Esophagus muscularis mucosa (tissue), 4 donors: ENCODE measurements around the gene LRRC26. TPM values are rescaled to one million over a fixed set of nuclear protein-coding genes. Genes with fewer than 3 reads are reported as not detected.

Experiments
- DNase-seq: peaks from one replicate; pipeline ENCODE4 v3.0.0-alpha.2; 2017; ENCODE audit errors: extremely low spot score
- H3K27ac ChIP-seq, 4 donors: fragments of 200-600 bp; sonication (generic); replicated peaks in 1 of 4; 1 replicate in 3 of 4; 2 replicates in 1 of 4; pipeline ENCODE4 v1.5.1; 2016 to 2019; ENCODE audit warnings: mild to moderate bottlenecking in 1 of 4
- H3K27me3 ChIP-seq, 4 donors: fragments of 200-600 bp; sonication (generic); one replicate each; pipeline versions ENCODE4 v1.5.1 to v1.6.0; 2016 to 2019
- H3K36me3 ChIP-seq, 4 donors: fragments of 200-600 bp; sonication (generic); one replicate each; pipeline ENCODE4 v1.5.1; 2016 to 2019
- H3K4me1 ChIP-seq, 4 donors: fragments of 200-600 bp; sonication (generic); one replicate each; pipeline ENCODE4 v1.5.1; 2016 to 2019
- H3K4me3 ChIP-seq, 4 donors: fragments of 200-600 bp; sonication (generic); 1 replicate in 2 of 4; 2 replicates in 2 of 4; pipeline ENCODE4 v1.5.1; 2016 to 2019; ENCODE audit warnings: mild to moderate bottlenecking in 4 of 4, moderate library complexity in 1 of 4
- H3K9me3 ChIP-seq, 4 donors: fragments of 200-600 bp; sonication (generic); 1 replicate in 3 of 4; 2 replicates in 1 of 4; pipeline ENCODE4 v1.5.1; 2016 to 2019
- EP300 ChIP-seq: sonication (generic); formaldehyde crosslinking; IDR thresholded peaks from one replicate; pipeline ENCODE4 v1.6.1; 2017; ENCODE audit warnings: antibody characterized with exemption
- POLR2A ChIP-seq: fragments of 450-650 bp; IDR thresholded peaks from one replicate; pipeline ENCODE4 v1.6.1; 2017; ENCODE audit warnings: antibody characterized with exemption, moderate library complexity, mild to moderate bottlenecking, low read depth
- POLR2AphosphoS5 ChIP-seq, 2 donors: sonication (generic); formaldehyde crosslinking; IDR thresholded peaks; one replicate each; pipeline ENCODE4 v1.6.1; 2017; ENCODE audit warnings: antibody characterized with exemption in 2 of 2
- WGBS: methylation state at CpG from one replicate; pipeline ENCODE4 v1.1.5; 2018; 5-methylcytosine and 5-hydroxymethylcytosine counted together
- intact Hi-C: fragments of 100-400 bp; cut with DNase I; formaldehyde crosslinking; loops from one replicate; pipeline ENCODE4 v1.15.1; 2023
- total RNA-seq, 4 donors: library from RNA; depleted of rRNA; stranded (reverse); fragments of >200 nt; gene quantifications; one replicate each; pipeline versions ENCODE4 v1.1.0 to v1.2.1, GENCODE V29; 2016
- TF ChIP-seq, protein P1 (sequence below), 3 experiments: fragments of 200-600 bp in 2 of 3; fragments of 450-650 bp in 1 of 3; sonication (generic) in 2 of 3; IDR thresholded peaks; one replicate each; pipeline ENCODE4 v1.5.1; 2017 to 2019; ENCODE audit warnings: antibody characterized with exemption in 3 of 3, mild to moderate bottlenecking in 2 of 3, moderate library complexity in 1 of 3

Gene LRRC26, protein sequence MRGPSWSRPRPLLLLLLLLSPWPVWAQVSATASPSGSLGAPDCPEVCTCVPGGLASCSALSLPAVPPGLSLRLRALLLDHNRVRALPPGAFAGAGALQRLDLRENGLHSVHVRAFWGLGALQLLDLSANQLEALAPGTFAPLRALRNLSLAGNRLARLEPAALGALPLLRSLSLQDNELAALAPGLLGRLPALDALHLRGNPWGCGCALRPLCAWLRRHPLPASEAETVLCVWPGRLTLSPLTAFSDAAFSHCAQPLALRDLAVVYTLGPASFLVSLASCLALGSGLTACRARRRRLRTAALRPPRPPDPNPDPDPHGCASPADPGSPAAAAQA
- not detected for total RNA-seq

DNA sequence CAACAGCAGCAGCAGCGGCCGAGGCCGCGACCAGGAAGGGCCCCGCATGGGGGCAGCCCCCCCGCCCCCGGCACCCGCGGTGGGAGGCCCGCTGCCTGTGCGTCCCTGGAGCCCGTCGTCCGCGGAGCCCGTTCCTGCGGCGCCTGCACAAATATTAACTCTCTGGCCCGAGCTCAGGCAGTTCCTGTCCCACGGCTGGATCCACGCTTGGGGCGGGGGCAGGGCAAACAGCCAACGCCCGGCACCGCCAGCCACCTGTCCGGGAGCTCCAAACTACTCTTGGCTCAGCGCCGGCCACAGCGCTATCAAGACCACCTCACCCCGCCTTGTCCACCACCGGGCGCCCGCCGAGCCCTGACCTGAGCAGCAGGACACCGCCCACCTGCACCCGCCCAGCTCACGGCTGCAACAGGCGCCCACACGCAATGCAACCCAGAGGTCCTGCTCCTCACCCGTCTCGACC is at the start of gene LRRC26:
TSS of gene LRRC26 (minus strand) at position 156 of the 463 bp plus-strand sequence. CDS start at position 48, 108 bp downstream.
- WGBS: 40% methylated on average over 1 of the region's 41 CpGs
- no peak for DNase-seq
- no peaks in the 10 kb centered on the region for H3K9me3 ChIP-seq
- peaks cover 6 to 93% (median 57%) of the 10 kb centered on the region in 4 donors for H3K27me3 ChIP-seq
- intact Hi-C loops: no loop called here
- peaks cover 27 to 40% (median 31%) of the 10 kb centered on the region in 4 donors for H3K4me1 ChIP-seq
- no peak for TF ChIP-seq POLR2A
- no peak for TF ChIP-seq EP300
- H3K27ac ChIP-seq: no peak within 1 kb of the TSS
- peak within 1 kb of the TSS; percentile 42 to 54 (median 45) for H3K4me3 ChIP-seq
- no peaks in the 10 kb centered on the region for H3K36me3 ChIP-seq

DNA sequence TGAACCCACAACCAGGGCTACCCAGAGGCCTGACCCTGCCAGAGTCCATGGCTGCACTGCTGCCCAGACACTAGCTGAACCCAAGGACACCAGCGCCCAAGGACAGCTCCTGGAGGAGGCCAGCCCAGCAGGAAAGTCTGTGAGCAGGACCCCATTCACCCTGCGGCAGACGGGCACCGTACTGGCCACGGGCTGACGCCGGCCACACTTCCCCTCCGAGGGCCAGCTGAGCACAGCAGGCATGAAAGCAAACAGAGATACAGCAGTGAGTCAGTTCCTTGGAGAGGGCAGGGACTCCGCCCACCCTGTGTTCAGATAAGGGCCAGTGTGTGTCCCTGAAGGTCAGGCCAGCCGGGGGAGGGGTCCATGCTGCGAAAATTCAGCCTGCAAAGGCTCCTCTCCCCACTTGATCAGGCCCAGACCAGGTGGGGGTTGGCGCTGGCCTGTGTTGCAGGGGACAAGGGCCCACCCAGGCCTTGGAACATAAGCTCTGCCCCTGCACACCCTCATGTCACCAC is 49.0 kb upstream of the LRRC26 start:
- WGBS: 76% methylated on average over 3 of the region's 12 CpGs
- peaks cover 25 to 46% (median 30%) of the 10 kb centered on the region in 4 donors for H3K4me1 ChIP-seq

DNA sequence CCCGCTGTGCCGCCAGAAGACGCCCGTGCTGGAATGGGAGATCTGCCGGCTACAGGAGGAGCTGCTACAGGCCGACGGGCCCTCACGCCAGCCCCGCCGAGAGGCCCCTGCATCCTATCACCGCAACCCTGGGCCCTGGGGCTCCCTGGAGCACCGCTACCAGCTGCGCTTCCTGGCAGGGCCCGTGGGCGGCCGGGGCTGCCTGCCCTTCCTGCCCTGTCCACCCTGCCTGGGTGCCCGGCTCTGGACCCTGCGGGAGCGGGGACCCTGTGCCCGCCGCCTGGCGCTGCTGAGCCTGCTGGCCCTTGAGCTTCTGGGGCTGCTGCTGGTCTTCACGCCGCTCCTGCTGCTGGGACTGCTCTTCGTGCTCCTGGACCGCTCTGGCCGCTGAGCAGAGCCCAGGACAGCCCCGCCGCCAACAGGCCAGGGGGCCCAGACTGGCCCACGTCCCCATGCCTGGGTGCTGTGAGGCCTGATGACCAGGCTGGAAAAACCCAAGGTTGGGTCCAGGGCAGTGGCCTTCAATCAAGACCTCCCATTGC is 48.4 kb upstream of the LRRC26 start:
- DNase-seq: no peak
- Histone ChIP-seq H3K4me3 (no peak overlapping the region), H3K27me3 (no peaks in the 10 kb centered on the region), H3K36me3 (peaks cover 0 to 26% (median 13%) of the 10 kb centered on the region in 4 donors), H3K9me3 (no peaks in the 10 kb centered on the region), H3K4me1 (peaks cover 24 to 44% (median 29%) of the 10 kb centered on the region in 4 donors), H3K27ac (no peak overlapping the region)
- TF ChIP-seq POLR2AphosphoS5 (IDR thresholded peaks at IDR 0.05): no peak
- no peak for TF ChIP-seq EP300
- no peak for TF ChIP-seq POLR2A
- TF ChIP-seq, protein P1, sequence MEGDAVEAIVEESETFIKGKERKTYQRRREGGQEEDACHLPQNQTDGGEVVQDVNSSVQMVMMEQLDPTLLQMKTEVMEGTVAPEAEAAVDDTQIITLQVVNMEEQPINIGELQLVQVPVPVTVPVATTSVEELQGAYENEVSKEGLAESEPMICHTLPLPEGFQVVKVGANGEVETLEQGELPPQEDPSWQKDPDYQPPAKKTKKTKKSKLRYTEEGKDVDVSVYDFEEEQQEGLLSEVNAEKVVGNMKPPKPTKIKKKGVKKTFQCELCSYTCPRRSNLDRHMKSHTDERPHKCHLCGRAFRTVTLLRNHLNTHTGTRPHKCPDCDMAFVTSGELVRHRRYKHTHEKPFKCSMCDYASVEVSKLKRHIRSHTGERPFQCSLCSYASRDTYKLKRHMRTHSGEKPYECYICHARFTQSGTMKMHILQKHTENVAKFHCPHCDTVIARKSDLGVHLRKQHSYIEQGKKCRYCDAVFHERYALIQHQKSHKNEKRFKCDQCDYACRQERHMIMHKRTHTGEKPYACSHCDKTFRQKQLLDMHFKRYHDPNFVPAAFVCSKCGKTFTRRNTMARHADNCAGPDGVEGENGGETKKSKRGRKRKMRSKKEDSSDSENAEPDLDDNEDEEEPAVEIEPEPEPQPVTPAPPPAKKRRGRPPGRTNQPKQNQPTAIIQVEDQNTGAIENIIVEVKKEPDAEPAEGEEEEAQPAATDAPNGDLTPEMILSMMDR (IDR thresholded peaks at IDR 0.05): no peak
- intact Hi-C loops: no loop called here
- WGBS: 100% methylated on average over 1 of the region's 30 CpGs

More for the DNA sequence above, 49.0 kb upstream of the LRRC26 start:
- H3K9me3 ChIP-seq: no peaks in the 10 kb centered on the region
- no peak overlapping the region for H3K27ac ChIP-seq
- intact Hi-C loops: no loop called here
- H3K27me3 ChIP-seq: no peaks in the 10 kb centered on the region
- H3K36me3 ChIP-seq: peaks cover 0 to 25% (median 12%) of the 10 kb centered on the region in 4 donors
- TF ChIP-seq, protein P1 (IDR thresholded peaks at IDR 0.05): no peak
- no peak for TF ChIP-seq POLR2AphosphoS5 (IDR thresholded peaks at IDR 0.05)
- TF ChIP-seq EP300: no peak
- no peak for TF ChIP-seq POLR2A
- DNase-seq: no peak
- H3K4me3 ChIP-seq: no peak overlapping the region

DNA sequence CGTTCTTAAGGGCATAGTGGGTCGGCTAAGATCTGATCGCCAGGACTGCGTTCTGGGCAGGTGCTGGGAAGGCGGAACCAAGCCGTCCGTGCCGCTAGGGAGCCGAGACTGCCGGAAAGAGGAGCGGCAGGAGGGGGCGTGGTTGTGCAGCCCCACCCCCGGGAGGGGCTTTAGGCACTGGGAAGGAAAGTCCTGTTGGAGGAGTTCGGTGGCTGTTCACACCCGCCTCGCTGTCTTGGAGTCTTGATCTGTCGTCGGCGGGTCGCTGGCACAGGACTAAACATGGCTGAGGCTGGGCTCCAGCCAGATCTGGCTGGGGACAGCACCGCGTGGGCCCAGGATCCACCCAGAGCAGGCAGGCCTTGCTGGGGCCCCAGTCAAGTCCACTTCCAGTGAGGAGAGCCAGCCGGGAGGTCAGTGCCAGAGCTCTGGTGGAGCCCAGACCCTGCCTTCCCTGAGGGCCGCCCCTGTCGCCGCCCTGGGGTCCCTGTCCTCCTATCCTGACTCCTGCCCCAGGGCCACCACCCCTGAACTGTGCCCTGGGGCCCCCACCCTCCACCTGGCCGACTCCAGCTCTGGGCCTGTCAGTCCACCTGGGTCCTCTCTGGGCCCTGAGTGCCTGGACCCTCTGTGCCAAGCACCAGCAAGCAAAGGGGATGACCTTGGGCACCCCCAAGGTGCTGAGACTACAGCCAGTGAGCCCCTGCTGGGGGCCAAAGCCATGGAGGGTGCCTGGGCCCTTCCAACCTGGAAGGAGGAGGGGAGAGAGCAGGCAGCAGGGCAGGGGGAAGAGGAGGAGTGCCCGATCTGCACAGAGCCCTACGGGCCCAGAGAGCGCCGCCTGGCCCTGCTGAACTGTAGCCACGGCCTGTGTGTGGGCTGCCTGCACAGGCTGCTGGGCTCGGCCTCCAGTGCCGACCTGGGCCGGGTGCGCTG is 47.7 kb upstream of the LRRC26 start:
- Histone ChIP-seq H3K27me3 (no peaks in the 10 kb centered on the region), H3K27ac (no peak overlapping the region)
- no peak for DNase-seq

More for the DNA sequence above, 47.7 kb upstream of the LRRC26 start:
- Histone ChIP-seq H3K4me1 (peaks cover 18 to 38% (median 23%) of the 10 kb centered on the region in 4 donors), H3K9me3 (no peaks in the 10 kb centered on the region), H3K36me3 (peaks cover 0 to 26% (median 13%) of the 10 kb centered on the region in 4 donors), H3K4me3 (peak overlapping the region in 2 of 4 donors; percentile 22 to 45)
- TF ChIP-seq, protein P1 (IDR thresholded peaks at IDR 0.05): no peak
- no peak for TF ChIP-seq EP300
- no peak for TF ChIP-seq POLR2AphosphoS5 (IDR thresholded peaks at IDR 0.05)
- TF ChIP-seq POLR2A: no peak
- 54% methylated on average over 16 of the region's 36 CpGs for WGBS
- intact Hi-C loops: no loop called here
